Fibroblast of skin of right biceps (primary cell): ENCODE results near the gene ADCY5.

Source experiments
- DNase-seq: peaks from one replicate; pipeline ENCODE4 v3.0.0-alpha.2; 2013

ADCY5 gene

GRCh38 chr3:123424999-123425712, 23.7 kb downstream of the ADCY5 start:
- no peak for DNase-seq

GRCh38 chr3:123424321-123424998, 24.4 kb downstream of the ADCY5 start:
- no peak for DNase-seq

GRCh38 chr3:123423806-123424205, 25.1 kb downstream of the ADCY5 start:
- DNase-seq: no peak

GRCh38 chr3:123423031-123423430, 25.9 kb downstream of the ADCY5 start:
- no peak for DNase-seq

- DNase-seq: no peak
Observed at GRCh38 chr3:123422457-123422856, 26.4 kb downstream of the ADCY5 start.

- DNase-seq: peak; percentile 19
Observed at GRCh38 chr3:123421353-123422174, 27.3 kb downstream of the ADCY5 start.

- no peak for DNase-seq
Observed at GRCh38 chr3:123420416-123420968, 28.4 kb downstream of the ADCY5 start.

GRCh38 chr3:123419850-123420297, 29.0 kb downstream of the ADCY5 start:
- no peak for DNase-seq

GRCh38 chr3:123419181-123419849, 29.6 kb downstream of the ADCY5 start:
- DNase-seq: no peak

- DNase-seq: no peak
Observed at GRCh38 chr3:123416647-123417046, 32.2 kb downstream of the ADCY5 start.

GRCh38 chr3:123416173-123416572, 32.7 kb downstream of the ADCY5 start:
- no peak for DNase-seq

GRCh38 chr3:123414973-123415775, 33.7 kb downstream of the ADCY5 start:
- no peak for DNase-seq

GRCh38 chr3:123412811-123413604, 35.9 kb downstream of the ADCY5 start:
- no peak for DNase-seq

GRCh38 chr3:123412076-123412475, 36.8 kb downstream of the ADCY5 start:
- no peak for DNase-seq

- DNase-seq: no peak
Observed at GRCh38 chr3:123411340-123412040, 37.4 kb downstream of the ADCY5 start.

GRCh38 chr3:123410149-123410515, 38.8 kb downstream of the ADCY5 start:
- DNase-seq: no peak

GRCh38 chr3:123409443-123410148, 39.3 kb downstream of the ADCY5 start:
- no peak for DNase-seq

- DNase-seq: no peak
Observed at GRCh38 chr3:123406598-123406997, 42.3 kb downstream of the ADCY5 start.

GRCh38 chr3:123405936-123406510, 42.9 kb downstream of the ADCY5 start:
- no peak for DNase-seq
